Measurements from ENCODE around the gene GBX1.

Gene GBX1

GRCh38 chr7:151204383-151205032 is 37.0 kb upstream of the GBX1 start:
- DNase-seq (ENCODE audit: extremely low read depth, low read depth), result no peak
- H3K4me3 ChIP-seq (replicated peaks; ENCODE audit: low read depth, low read length), result no peak overlapping the region
- no peak for TF ChIP-seq CTCF (IDR thresholded peaks at IDR 0.05; ENCODE audit: low read depth, low read length, missing control alignments)

GRCh38 chr7:151202836-151203235 is 35.3 kb upstream of the GBX1 start:
- TF ChIP-seq CTCF (IDR thresholded peaks at IDR 0.05; ENCODE audit: low read depth, low read length, missing control alignments), result no peak
- no peak for DNase-seq (ENCODE audit: extremely low read depth, low read depth)
- no peak overlapping the region for H3K4me3 ChIP-seq (replicated peaks; ENCODE audit: low read depth, low read length)

GRCh38 chr7:151201751-151202150 is 34.3 kb upstream of the GBX1 start:
- no peak for TF ChIP-seq CTCF (IDR thresholded peaks at IDR 0.05; ENCODE audit: low read depth, low read length, missing control alignments)
- H3K4me3 ChIP-seq (replicated peaks; ENCODE audit: low read depth, low read length), result no peak overlapping the region

GRCh38 chr7:151201344-151201743 is 33.9 kb upstream of the GBX1 start:
- no peak for TF ChIP-seq CTCF (IDR thresholded peaks at IDR 0.05; ENCODE audit: low read depth, low read length, missing control alignments)
- no peak for DNase-seq (ENCODE audit: extremely low read depth, low read depth)
- H3K4me3 ChIP-seq (replicated peaks; ENCODE audit: low read depth, low read length), result no peak overlapping the region

More at GRCh38 chr7:151201751-151202150, 34.3 kb upstream of the GBX1 start:
- no peak for DNase-seq (ENCODE audit: extremely low read depth, low read depth)

- TF ChIP-seq CTCF (IDR thresholded peaks at IDR 0.05; ENCODE audit: low read depth, low read length, missing control alignments), result no peak
- DNase-seq (ENCODE audit: extremely low read depth, low read depth), result no peak
These were observed 31.7 kb upstream of the GBX1 start for GRCh38 chr7:151198945-151199848.

GRCh38 chr7:151197932-151198331 is 30.4 kb upstream of the GBX1 start:
- no peak for DNase-seq (ENCODE audit: extremely low read depth, low read depth)

More at GRCh38 chr7:151198945-151199848, 31.7 kb upstream of the GBX1 start:
- H3K4me3 ChIP-seq (replicated peaks; ENCODE audit: low read depth, low read length), result no peak overlapping the region

More at GRCh38 chr7:151197932-151198331, 30.4 kb upstream of the GBX1 start:
- no peak for TF ChIP-seq CTCF (IDR thresholded peaks at IDR 0.05; ENCODE audit: low read depth, low read length, missing control alignments)
- no peak overlapping the region for H3K4me3 ChIP-seq (replicated peaks; ENCODE audit: low read depth, low read length)
